C4-2B (cell line): ENCODE results near the gene BTNL3.

Experiments used
- H3K27ac ChIP-seq: fragments of 450-650 bp; 2 replicates; pipeline ENCODE4 v1.5.1; 2017
- ZFX ChIP-seq: fragments of 450-650 bp; IDR thresholded peaks from 2 replicates; pipeline ENCODE4 v1.6.1; 2017
- TF ChIP-seq, protein P1 (sequence below): fragments of 450-650 bp; conservative IDR thresholded peaks from 2 replicates; pipeline ENCODE4 v1.5.1; 2017; ENCODE audit warnings: mild to moderate bottlenecking

BTNL3 gene

DNA sequence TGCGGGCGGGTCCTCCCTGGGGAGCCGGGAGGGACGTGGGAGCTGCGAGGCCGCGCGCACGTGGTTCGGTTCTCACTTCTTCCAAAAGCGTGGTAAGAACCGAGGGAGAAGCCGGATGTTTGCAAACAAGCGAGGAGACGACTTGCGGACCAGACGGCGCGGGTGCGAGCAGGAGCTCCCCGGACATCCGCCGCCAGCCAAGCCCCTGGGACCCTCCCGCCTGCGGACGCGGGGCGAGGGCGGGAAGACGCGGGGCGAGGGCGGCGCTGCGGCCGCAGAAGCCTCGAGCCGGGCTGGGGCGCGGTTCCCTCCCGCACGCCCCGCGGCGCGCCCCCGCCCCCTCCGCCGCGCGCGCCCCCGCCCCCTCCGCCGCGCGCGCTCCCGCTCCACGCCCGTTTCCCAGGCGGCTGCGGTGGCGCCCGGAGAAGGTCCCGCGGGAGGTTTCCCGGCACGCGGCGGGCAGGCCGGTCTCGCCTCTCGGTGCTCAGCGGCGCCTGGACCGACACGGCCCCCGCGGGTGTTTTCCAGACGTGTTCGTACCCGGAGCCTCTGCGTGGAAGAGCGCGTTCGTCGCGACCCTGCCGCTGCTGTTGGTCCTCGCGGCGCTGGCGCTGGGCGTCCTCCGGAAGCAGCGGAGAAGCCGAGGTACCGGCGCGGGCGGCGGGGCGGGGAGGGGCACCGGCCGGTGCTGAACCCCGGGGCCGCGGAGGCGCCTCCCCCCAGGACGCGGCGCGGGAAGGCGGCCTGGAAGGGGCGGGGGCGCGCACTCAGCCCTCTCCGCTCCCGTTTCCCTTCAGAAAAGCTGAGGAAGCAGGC is 64.2 kb downstream of the BTNL3 start:
- peak overlapping the region; percentile 71 for H3K27ac ChIP-seq
- TF ChIP-seq, protein P1, sequence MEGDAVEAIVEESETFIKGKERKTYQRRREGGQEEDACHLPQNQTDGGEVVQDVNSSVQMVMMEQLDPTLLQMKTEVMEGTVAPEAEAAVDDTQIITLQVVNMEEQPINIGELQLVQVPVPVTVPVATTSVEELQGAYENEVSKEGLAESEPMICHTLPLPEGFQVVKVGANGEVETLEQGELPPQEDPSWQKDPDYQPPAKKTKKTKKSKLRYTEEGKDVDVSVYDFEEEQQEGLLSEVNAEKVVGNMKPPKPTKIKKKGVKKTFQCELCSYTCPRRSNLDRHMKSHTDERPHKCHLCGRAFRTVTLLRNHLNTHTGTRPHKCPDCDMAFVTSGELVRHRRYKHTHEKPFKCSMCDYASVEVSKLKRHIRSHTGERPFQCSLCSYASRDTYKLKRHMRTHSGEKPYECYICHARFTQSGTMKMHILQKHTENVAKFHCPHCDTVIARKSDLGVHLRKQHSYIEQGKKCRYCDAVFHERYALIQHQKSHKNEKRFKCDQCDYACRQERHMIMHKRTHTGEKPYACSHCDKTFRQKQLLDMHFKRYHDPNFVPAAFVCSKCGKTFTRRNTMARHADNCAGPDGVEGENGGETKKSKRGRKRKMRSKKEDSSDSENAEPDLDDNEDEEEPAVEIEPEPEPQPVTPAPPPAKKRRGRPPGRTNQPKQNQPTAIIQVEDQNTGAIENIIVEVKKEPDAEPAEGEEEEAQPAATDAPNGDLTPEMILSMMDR: no peak
- no peak for TF ChIP-seq ZFX

DNA sequence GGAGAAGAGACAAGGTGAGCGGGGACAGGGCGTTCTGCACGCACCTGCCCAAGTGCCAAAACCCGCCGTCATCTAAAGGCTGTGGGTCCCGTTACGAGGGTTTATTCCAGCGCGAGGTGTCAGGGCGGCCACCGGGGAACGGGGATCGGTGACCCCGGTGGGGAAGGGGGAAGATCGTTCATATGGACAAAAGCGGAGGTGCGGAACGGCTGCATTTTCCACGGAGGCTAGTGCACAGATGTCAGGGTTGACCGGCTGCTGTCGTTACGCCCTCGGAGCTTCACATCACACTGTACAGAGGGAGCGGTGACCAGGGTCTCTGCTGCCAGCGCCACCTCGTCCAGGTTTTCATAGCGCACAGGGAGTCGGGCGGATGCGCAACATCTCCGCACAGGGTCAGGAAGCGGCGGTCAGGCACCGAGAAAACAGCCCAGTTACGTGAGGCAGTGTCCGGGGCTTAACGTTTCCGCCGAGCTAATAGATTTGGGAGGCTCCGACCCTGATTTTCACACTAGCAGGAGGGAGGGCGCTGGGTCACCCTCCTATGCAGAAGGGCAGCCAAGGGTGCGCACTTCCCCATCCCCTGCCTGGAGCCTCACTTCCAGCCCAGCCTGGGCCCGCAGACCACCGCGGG is 65.0 kb downstream of the BTNL3 start:
- peak overlapping the region; percentile 71 for H3K27ac ChIP-seq
- TF ChIP-seq, protein P1: no peak
- TF ChIP-seq ZFX: no peak

DNA sequence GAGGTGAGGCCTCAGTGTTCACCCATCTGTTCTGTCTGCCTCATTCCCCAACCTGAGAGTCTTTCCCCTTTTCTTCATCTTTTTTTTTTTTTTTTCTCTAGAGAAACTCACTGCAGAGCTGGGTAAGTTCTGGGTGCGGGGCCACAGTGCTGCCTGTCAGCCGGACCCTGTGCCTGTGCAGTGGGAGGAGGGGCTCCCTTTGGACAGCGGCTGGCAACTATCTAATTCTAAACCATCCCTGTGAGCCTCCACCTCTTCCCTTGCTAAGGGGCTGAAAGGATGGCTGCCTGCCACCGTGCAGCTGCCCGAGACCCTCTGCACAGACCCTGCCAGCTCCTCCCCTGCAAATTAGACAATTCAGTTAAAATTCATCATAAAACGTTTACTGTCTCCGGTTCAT is 65.5 kb downstream of the BTNL3 start:
- H3K27ac ChIP-seq: no peak overlapping the region
- TF ChIP-seq, protein P1: no peak
- no peak for TF ChIP-seq ZFX

DNA sequence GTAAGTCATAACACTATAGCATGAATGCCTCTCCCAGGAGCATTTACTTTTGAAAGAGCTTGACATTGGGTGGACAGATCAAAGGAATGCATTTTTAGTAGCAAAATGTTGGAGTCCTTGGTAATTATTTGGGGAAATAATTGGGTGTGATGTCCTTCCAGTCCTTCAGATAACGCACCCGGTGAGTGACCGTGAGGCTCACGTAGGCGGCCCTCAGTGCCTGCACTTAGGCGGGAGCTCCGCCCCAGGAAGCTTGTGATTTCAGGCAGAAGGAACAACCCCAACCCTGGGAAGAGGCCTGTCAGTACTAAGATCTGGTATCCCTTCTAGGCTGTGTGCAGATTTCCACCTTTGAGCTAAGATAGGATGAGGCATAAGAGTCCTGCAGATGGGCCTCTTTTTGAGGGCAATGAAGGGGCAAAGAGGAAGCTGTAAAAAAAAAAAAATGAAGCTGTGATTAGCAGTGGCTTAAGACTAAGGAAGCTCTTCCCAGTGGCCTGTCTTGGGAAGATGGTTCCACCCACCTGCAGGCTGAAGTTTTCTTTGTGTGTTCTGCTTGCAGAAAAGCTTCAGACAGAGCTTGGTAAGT is 66.3 kb downstream of the BTNL3 start:
- H3K27ac ChIP-seq: no peak overlapping the region
- TF ChIP-seq, protein P1: no peak
- no peak for TF ChIP-seq ZFX
